GM11168 (cell line): ENCODE results near the gene CAPN3.

Experiments
- in situ Hi-C: fragments of 300-500 bp; cut with MboI; formaldehyde crosslinking; loops from one replicate; pipeline ENCODE4 v1.12.0; 2022; ENCODE audit warnings: low sequenced_read_pairs; ENCODE audit not compliant: unreplicated experiment

CAPN3 gene

DNA sequence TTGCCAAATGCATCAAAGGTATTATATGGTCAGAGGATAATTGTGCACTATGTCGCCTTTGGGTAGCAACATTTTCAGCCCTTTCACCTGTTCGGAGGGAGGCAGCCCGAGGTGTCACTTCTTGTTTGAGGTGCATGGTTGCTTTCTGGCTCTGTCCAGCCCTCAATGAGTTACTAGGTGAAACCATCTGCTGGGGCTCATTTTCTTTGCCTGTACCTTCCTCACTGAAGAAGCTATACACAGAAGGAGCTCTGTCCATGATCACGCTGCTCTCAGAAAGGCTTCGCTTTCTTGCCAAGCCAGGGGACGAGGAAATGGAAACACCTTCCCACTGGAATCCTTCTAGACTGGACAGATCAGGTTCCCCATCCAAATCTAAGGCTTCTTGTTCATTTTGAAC is 89.0 kb downstream of the CAPN3 start:
- in situ Hi-C loops = no loop called here

DNA sequence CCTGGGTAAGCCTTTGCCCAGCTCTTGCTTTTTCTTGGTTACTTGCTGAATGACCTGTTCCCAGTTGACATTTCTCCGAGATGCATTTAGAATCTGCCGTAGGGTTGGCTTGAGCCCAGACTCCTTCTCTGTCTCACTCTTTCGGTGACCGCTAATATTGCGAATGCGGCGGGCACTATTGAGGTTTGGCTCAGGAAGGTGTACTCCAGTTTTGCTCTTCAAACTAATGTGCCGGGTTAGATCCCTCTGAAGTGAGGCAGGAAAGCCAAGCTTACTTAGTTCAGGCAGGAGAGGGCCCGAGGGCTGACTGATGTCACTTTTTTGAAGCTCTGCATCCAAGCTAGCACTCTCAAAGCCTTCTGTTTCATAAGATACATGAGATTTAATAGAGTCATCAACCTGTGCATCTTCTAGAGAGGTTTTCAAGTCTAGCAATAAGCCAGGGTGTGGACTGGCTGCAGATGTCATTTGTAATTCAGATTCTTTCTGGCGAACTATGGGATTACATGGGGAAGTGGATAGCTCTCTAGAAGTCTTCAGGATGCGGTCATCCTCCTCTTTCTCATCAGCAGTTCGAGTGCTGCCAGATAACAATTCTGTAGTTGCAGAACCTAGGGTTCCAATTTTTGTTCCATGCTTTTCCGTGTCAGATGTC is 90.6 kb downstream of the CAPN3 start:
- in situ Hi-C loops = no loop called here

DNA sequence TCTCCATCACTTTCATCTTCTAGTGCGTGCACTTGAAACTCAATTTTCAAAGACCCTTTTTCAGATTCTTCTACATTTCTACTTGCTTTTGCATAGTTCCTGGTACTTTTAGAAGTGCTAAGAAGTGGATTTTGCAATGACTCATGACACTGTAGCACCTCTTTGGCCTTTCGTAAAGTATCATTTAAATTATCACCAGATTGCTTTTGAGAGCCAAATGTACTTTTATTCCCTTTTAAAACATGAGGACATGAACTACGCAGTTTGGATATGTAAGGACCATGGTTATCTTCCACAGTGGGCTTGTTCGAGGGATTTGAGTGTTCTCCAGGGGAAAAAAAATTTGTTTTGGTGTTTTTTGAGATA is 91.1 kb downstream of the CAPN3 start:
- in situ Hi-C loops = no loop called here

DNA sequence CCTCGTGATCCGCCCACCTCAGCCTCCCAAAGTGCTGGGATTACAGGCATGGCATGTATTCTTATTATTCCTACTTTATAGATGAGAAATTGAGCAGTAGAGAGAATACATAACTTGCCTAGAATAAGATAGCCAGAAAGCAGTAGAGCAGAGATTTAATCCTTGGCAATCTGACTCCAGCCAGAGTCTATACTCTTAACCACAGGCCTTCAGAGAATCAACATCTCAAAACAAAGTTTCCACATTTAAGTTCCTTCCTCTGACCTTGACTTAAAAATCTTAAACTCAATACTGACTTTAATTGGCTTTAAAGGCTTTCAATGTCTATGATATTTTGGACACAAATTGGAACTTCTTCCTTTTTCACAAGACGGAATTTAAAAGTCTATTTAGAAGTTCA is 94.5 kb downstream of the CAPN3 start:
- in situ Hi-C loops = no loop called here

DNA sequence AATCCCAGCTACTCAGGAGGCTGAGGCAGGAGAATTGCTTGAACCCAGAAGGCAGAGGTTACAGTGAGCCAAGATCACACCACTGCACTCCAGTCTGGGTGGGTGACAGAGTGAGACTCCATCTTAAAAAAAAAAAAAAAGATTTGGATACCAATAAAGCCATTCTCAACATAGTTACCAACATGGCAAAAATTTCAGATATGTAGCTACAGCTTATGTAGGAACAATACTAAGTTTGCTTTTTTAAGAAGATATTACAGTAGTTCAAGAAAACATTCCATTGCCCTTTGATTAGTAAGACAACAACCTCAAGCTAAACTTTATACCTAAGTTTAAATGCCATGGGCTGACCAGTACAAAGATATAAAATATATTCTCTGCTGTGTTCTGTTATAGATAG is 97.2 kb downstream of the CAPN3 start:
- in situ Hi-C loops = no loop called here

DNA sequence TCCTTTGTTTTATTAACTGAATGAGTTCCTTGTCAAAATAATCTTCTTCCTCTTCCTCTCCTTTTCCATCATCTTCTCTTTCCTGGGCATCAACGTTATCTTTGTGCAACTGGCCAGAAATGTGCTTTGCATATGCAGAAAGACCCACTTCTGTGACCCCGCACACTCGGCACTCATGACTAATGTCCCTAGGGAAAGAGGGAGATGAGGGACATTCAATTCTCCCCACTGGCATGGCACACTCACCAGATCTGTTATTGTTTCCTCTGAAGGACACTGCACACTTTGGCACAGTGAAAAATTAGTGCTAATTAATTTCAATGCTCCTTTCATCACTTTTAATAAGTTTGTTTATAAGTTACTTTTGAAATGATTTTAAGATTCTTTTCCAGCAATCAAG is 97.7 kb downstream of the CAPN3 start:
- in situ Hi-C loops = no loop called here

DNA sequence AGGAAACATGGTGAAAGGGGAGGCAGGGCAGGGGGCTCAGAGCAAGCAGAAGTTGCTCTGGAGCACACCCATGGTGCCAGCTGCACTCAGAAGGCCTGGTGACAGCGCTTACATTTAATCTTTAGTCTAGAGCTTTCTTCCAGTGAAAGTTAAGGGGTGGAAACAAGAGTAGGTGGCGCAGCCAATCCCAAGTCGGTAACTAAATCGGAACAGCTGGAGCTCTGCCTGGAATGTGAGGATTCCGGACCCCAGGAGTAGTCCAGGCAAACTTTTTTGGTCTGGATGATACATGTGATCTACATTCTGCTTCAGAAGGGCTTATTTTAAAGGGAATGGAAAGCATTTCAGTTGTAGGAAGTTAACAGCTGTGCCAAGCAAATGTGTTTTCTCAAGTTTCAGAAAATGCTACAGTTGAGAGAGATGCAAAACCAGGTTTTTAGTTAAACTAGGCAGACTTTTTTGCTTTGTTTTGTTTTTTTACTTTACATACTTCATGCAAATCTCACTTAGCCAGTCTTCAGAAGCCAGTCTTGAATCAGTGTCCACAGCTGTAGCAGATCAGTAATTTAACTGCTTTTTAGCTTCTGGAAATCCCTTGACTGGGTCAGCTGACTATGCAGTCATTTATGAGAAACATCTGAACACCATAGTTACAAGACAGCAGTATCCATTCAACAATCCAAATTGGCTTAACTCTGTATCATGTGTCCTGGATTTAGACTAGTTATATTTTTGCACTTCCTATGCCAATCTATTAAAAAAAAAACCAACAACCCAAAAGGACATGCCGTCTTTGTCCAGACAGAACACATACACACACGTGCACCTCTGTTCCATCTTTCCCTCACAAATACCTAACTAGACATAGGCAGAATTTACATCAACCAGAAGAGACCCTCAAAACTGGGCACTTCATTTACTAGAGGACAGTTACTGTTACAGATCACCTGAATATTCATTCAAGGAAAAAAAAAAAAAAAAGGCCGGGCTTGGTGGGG is 98.4 kb downstream of the CAPN3 start:
- in situ Hi-C loops = no loop called here

DNA sequence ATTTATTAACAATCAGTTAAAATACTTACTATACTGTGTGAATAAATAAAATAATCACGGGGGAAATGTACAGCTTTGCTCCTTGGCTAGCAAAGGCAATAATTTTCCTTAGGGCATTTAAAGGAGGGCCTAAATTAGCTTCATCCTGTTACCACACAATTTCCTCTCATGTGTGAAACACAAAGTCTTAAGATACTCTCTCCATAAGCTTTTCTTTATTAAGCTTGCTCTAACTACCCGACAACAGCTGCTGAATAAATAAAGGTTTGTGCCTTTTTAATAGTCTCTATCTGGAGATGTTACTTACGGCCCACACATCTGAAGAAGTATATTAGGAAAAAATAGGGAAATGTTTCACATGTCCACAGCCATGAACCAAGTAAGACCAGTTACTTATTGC is 102.0 kb downstream of the CAPN3 start:
- in situ Hi-C loops = no loop called here
